ENCODE results near the gene MORN1.

DNA sequence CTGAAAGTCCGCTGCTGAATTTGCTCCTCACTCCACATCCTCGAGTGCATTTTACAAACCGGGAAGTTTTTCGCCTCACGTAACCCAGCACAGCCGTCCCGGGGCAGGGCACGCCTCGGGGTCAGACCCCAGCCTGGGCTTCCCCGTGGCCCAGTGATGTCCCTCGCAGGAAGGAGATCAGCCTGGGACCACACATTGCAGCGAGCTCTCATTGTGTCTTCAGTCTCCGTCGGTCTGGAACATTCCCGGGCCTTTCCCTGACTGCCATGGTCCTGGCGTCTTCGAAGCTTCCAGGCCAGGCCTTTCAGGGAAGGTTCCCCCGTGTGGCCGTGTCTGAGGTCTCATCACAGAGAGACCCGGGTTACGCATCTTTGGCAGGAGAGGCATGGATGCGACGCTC, 43.5 kb downstream of the MORN1 start:
- TF ChIP-seq POLR2A (IDR thresholded peaks at IDR 0.05) = no peak
- TF ChIP-seq, protein P1, sequence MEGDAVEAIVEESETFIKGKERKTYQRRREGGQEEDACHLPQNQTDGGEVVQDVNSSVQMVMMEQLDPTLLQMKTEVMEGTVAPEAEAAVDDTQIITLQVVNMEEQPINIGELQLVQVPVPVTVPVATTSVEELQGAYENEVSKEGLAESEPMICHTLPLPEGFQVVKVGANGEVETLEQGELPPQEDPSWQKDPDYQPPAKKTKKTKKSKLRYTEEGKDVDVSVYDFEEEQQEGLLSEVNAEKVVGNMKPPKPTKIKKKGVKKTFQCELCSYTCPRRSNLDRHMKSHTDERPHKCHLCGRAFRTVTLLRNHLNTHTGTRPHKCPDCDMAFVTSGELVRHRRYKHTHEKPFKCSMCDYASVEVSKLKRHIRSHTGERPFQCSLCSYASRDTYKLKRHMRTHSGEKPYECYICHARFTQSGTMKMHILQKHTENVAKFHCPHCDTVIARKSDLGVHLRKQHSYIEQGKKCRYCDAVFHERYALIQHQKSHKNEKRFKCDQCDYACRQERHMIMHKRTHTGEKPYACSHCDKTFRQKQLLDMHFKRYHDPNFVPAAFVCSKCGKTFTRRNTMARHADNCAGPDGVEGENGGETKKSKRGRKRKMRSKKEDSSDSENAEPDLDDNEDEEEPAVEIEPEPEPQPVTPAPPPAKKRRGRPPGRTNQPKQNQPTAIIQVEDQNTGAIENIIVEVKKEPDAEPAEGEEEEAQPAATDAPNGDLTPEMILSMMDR (IDR thresholded peaks at IDR 0.05) = no peak
